Thymus (tissue), 11 donors: ENCODE results near the gene EBF4. TPM values are rescaled to one million over a fixed set of nuclear protein-coding genes. Genes with fewer than 3 reads are reported as not detected.

Source experiments
- DNase-seq, 9 donors: peaks; one replicate each; pipeline ENCODE4 v3.0.0-alpha.2; 2013; ENCODE audit warnings: low spot score in 9 of 9, low read depth in 6 of 9, missing footprints in 1 of 9
- H3K27ac ChIP-seq, 2 donors: one replicate each; pipeline ENCODE4 v1.5.1; 2013; ENCODE audit warnings: control low read depth in 1 of 2, low read depth in 1 of 2, low read length in 1 of 2, mild to moderate bottlenecking in 1 of 2, moderate library complexity in 1 of 2
- H3K27me3 ChIP-seq, 2 donors: one replicate each; pipeline ENCODE4 v1.5.1; 2013; ENCODE audit warnings: low read length in 1 of 2; ENCODE audit not compliant: control insufficient read depth in 2 of 2, insufficient read depth in 1 of 2
- H3K36me3 ChIP-seq, 2 donors: one replicate each; pipeline ENCODE4 v1.5.1; 2013; ENCODE audit warnings: low read length in 1 of 2, mild to moderate bottlenecking in 1 of 2, moderate library complexity in 1 of 2; ENCODE audit not compliant: control insufficient read depth in 2 of 2, insufficient read depth in 2 of 2
- H3K4me1 ChIP-seq, 2 donors: one replicate each; pipeline ENCODE4 v1.5.1; 2013; ENCODE audit warnings: low read length in 2 of 2; ENCODE audit not compliant: control insufficient read depth in 2 of 2, insufficient read depth in 2 of 2
- H3K4me3 ChIP-seq, 2 donors: one replicate each; pipeline ENCODE4 v1.5.1; 2013; ENCODE audit warnings: low read length in 2 of 2, control low read depth in 1 of 2, mild to moderate bottlenecking in 1 of 2
- H3K9me3 ChIP-seq, 2 donors: one replicate each; pipeline ENCODE4 v1.5.1; 2013; ENCODE audit warnings: low read length in 1 of 2, mild to moderate bottlenecking in 1 of 2; ENCODE audit not compliant: control insufficient read depth in 2 of 2, insufficient read depth in 1 of 2
- WGBS: extraction: QIAGEN DNeasy Blood & Tissue Kit; methylation state at CpG from one replicate; pipeline ENCODE4 v1.1.7; 2013; 5-methylcytosine and 5-hydroxymethylcytosine counted together
- polyA plus RNA-seq: library from polyadenylated mRNA; stranded (reverse); fragments of 200-250 nt; gene quantifications from one replicate; pipeline ENCODE4 v1.2.3, GENCODE V29; 2013
- total RNA-seq: library from RNA; stranded (reverse); fragments of 120-200 nt; gene quantifications from one replicate; pipeline ENCODE4 v1.2.4, GENCODE V29; 2013
- donor health status: healthy.

Gene EBF4
- total and polyA plus RNA-seq, 2 donors: 2.9 to 9.9 TPM

- no peak overlapping the region for H3K4me3 ChIP-seq
- H3K4me1 ChIP-seq: no peaks in the 10 kb centered on the region
- DNase-seq: no peak
- WGBS: 94% methylated on average over 6 of the region's 6 CpGs
- H3K27ac ChIP-seq: no peak overlapping the region
- H3K9me3 ChIP-seq: no peaks in the 10 kb centered on the region
- H3K27me3 ChIP-seq: peaks cover 0 to 5% of the 10 kb centered on the region in 2 donors
- H3K36me3 ChIP-seq: no peaks in the 10 kb centered on the region
Observed at GRCh38 chr20:2783908-2784566, 91.5 kb downstream of the EBF4 start.

GRCh38 chr20:2793471-2793870 lies 100.9 kb downstream of the EBF4 start:
- H3K4me1 ChIP-seq: no peaks in the 10 kb centered on the region
- H3K4me3 ChIP-seq: no peak overlapping the region
- DNase-seq: no peak
- H3K9me3 ChIP-seq: no peaks in the 10 kb centered on the region
- WGBS: 96% methylated on average over 6 of the region's 6 CpGs
- no peak overlapping the region for H3K27ac ChIP-seq
- H3K36me3 ChIP-seq: peaks cover 9 to 12% of the 10 kb centered on the region in 2 donors
- H3K27me3 ChIP-seq: peaks cover 0 to 3% of the 10 kb centered on the region in 2 donors

DNA sequence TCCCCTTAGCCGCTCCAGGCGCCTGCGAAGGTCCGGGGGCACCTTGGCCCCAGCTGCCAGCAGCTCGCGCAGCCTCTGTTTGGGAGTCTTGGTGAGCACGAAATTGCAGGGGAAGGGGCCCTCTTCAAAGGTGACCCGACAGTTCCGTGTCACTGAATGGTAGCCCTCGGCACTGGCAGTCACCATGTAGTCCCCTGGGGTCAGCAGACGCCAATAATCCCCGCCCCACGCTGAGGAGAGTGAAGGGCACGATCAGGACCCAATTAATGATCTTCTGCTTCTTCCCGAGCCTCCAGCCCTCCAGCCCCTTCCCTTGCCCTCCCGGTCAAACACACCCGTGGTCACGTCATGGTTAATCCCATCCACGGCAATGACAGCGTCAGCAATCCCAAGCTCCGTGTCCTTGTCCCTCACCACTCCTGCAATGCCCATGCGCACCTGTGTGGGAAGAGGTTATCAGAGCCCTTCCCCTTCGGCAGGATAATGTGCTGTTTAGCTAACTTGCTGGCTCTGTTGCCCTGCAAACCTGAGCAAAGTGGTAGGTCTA lies 101.7 kb downstream of the EBF4 start:
- no peaks in the 10 kb centered on the region for H3K9me3 ChIP-seq
- peaks cover 2 to 11% of the 10 kb centered on the region in 2 donors for H3K27me3 ChIP-seq
- H3K36me3 ChIP-seq: peaks cover 9 to 12% of the 10 kb centered on the region in 2 donors
- H3K4me1 ChIP-seq: peaks cover 3 to 5% of the 10 kb centered on the region in 2 donors
- H3K27ac ChIP-seq: no peak overlapping the region
- 95% methylated on average over 23 of the region's 23 CpGs for WGBS
- H3K4me3 ChIP-seq: no peak overlapping the region
- no peak for DNase-seq

DNA sequence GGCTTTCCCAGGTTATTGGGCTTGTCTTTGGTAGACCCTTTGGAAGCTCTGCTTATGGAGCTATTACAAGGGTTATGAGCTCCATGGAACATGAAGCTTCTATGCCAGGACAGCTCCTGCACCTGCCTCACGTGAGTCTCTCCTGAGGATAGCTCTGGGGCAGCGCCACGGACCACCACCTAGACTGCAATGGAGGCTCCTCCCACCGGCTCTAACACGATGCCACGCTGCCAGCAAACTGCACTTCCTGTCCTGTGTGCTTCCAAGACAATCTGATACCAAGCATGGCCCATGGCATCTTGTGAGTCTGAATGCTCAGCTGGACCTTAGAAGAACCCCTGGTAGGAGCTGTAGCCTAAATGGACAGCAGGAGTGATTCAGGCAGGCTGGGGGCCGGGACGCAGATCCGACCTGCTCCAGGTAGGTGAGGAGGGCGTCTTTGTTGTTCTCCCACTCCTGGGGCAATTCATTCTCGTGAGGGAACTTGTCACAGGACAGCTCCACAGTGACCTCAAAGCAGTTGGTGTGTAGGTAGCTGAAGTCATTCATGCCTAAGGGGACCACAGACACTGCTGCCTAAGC lies 102.4 kb downstream of the EBF4 start:
- Histone ChIP-seq H3K9me3 (peaks cover 0 to 5% of the 10 kb centered on the region in 2 donors), H3K27ac (no peak overlapping the region), H3K27me3 (peaks cover 3 to 18% of the 10 kb centered on the region in 2 donors), H3K4me3 (no peak overlapping the region), H3K4me1 (peaks cover 7 to 12% of the 10 kb centered on the region in 2 donors), H3K36me3 (peaks cover 9 to 12% of the 10 kb centered on the region in 2 donors)
- no peak for DNase-seq
- 97% methylated on average over 11 of the region's 11 CpGs for WGBS

DNA sequence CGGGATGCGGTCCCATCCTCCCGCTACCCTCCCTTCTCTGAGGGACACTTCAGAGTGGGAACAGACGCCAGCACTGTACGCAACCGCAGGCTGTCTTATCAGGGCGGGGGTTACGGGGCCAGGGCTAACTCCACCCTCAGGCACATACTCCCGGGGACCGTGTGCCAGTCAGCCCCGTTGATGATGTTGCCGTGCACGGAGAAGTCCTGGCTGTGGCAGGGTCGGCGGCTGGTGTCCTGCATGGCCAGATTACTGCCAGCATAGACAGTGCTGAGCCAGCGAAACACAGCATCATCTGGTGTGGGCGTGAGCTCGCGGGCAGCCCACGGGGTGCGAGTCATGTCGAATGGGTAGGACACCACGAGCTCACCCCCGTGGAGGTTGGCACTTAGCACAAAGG lies 102.9 kb downstream of the EBF4 start:
- no peak overlapping the region for H3K27ac ChIP-seq
- 98% methylated on average over 24 of the region's 24 CpGs for WGBS
- peaks cover 9 to 12% of the 10 kb centered on the region in 2 donors for H3K36me3 ChIP-seq
- no peak for DNase-seq
- no peak overlapping the region for H3K4me3 ChIP-seq
- H3K9me3 ChIP-seq: peaks cover 0 to 7% of the 10 kb centered on the region in 2 donors
- H3K4me1 ChIP-seq: peaks cover 10 to 15% of the 10 kb centered on the region in 2 donors
- H3K27me3 ChIP-seq: peaks cover 8 to 22% of the 10 kb centered on the region in 2 donors

DNA sequence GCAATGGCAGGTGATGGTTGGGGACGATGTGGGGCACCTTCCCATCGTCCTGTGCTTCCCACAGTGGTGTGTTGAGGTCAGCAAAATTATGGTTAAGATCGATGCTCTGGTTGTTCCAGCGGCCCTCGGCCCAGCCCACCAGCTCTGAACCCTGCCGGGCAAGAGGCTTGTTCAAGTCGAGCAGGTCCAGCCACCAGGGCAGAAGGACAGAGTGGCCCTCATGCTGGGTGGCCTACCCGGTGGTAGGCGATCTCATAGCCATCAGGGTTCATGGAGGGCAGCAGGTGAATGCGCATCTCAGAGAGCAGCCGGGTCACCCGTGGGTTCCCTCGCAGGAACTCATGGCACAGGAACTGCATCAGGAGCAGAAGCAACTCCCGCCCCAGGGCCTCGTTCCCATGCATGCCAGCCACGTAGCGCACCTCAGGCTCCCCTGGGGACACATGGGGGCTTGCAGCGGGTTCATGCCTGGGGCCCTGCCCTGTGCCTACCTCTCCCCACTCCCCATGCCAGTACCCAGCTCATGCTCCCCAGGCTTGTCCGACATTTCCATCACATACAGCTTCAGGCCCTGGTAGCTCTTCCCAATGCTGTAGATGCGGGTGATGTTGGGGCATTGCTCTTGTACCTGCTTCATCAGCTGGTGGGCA lies 103.6 kb downstream of the EBF4 start:
- no peak for DNase-seq
- Histone ChIP-seq H3K36me3 (peaks cover 9 to 12% of the 10 kb centered on the region in 2 donors), H3K27ac (no peak overlapping the region), H3K4me1 (peaks cover 10 to 20% of the 10 kb centered on the region in 2 donors), H3K9me3 (peaks cover 0 to 7% of the 10 kb centered on the region in 2 donors), H3K4me3 (no peak overlapping the region), H3K27me3 (peaks cover 14 to 29% of the 10 kb centered on the region in 2 donors)
- WGBS: 97% methylated on average over 20 of the region's 20 CpGs

DNA sequence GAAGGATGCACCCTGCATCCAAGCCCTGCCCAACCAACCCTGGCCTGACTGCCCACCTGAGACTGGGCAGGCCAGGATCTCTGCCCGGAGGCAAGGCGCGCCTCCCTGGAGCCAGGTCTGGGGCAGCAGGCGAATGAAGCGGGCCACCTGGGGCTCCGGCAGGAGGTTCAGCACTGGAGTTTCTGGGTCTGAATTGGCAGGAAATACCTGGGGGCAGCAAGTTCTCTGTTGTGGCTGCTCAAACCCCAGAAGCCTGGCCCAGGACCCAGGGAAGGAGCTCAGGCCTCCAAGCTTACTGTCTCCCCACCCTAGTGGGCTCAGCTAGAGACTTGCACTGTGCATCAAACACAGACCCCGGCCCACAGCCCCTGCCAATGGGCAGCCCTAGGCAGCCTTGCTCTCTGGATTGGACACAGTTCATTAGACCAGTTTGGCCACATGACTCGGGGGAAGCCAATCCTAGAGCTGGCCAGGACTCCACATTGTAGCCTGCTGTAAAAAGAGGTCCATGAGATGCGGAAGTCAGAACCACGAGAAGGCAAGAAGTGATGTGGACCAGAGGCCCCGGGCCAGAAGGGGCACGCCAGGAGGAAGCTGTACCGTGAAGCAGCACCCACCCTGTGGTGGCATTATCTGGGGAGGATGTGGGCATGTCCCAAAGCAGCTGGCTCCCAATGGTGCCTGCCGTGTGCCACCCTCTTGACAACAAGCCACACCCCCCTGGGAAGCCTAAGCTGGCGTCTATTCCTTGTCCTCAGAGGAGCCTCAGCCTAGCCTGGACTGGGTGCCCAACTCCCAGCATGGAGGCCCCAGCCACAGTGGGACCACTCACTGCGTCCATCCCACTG lies 104.8 kb downstream of the EBF4 start:
- Histone ChIP-seq H3K27me3 (peaks cover 22 to 41% of the 10 kb centered on the region in 2 donors), H3K9me3 (peaks cover 0 to 12% of the 10 kb centered on the region in 2 donors), H3K4me1 (peaks cover 10 to 25% of the 10 kb centered on the region in 2 donors), H3K4me3 (no peak overlapping the region), H3K27ac (no peak overlapping the region), H3K36me3 (peaks cover 9 to 12% of the 10 kb centered on the region in 2 donors)
- 82% methylated on average over 16 of the region's 16 CpGs for WGBS
- no peak for DNase-seq

DNA sequence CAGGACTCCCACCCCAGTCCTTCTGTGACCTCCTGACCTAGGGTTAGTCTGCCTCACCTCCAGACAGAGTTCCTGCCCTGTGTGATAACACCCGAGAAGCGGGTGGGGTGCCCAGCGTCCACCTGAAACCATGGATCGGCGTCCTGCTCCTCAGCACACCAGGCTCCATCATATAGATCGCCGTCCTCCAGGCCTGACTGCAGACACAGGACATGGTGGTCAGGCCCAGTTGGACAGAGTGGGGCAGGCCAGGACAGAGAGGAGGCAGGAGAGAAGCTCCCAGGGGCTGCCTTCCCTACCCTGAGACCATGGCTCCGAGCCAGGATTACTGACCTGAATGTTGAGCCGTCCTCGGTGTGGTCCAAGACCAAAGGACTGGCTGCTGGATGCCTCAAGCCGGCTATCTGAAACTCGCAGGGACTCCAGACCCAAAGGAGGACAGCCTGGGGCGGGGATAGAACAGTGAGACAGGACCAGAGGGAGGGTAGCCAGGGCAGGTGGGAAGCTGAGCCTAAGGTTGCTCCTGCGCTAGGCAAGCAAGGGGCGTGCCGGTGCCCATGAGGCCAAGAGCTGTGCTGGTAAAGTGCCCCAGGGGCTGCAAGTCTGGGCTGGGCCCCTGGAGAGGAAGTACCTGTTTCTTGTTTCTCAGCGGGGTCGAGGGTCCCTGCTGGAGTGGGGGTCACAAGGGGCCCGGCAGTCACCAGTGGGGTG lies 105.7 kb downstream of the EBF4 start:
- DNase-seq: no peak
- H3K27ac ChIP-seq: no peak overlapping the region
- peaks cover 0 to 12% of the 10 kb centered on the region in 2 donors for H3K9me3 ChIP-seq
- H3K4me3 ChIP-seq: no peak overlapping the region
- H3K27me3 ChIP-seq: peaks cover 31 to 50% of the 10 kb centered on the region in 2 donors
- WGBS: 96% methylated on average over 19 of the region's 19 CpGs
- peaks cover 10 to 25% of the 10 kb centered on the region in 2 donors for H3K4me1 ChIP-seq
- peaks cover 9 to 12% of the 10 kb centered on the region in 2 donors for H3K36me3 ChIP-seq
